AG09319 (cell line): ENCODE measurements around the gene MEGF9.

ENCODE experiments used
- DNase-seq: peaks from one replicate; pipeline ENCODE4 v3.0.0-alpha.2; 2010; ENCODE audit warnings: low read depth; ENCODE audit errors: extremely low read depth
- TF ChIP-seq, protein P1 (sequence below): IDR thresholded peaks from 2 replicates; pipeline ENCODE4 v1.5.1; 2011; ENCODE audit warnings: low read depth, mild to moderate bottlenecking, inconsistent platforms, low read length, moderate library complexity

Gene MEGF9

DNA sequence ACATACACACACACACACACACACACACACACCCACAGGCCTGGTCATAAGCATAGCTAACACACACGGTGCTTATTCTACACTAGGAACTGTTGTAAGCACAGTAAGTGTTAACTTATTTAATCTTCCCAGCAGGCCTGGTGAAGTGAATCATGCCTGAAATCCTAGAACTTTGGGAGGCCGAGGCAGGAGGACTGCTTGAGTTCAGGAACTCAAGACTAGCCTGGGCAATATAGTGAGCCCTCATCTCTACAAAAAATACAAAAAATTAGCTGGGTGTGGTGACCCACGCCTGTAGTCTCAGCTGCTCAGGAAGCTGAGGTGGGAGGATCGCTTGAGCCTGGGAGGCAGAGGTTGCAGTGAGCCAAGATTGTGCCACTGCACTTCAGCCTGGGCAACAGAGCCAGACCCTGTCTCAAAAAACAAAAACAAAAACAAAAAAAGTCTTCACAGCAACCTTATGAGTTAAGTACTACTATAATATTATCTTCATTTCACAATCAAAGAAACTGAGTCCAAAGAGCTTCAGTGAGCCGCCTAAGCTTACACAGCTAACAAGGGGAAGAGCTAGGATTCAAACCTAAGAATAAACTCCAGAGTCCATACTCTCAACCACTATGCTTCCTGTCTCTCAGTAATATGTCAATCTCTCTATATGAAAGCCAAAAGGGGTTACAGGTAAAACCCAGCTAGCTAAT lies 2.3 kb downstream of the MEGF9 start:
- TF ChIP-seq, protein P1, sequence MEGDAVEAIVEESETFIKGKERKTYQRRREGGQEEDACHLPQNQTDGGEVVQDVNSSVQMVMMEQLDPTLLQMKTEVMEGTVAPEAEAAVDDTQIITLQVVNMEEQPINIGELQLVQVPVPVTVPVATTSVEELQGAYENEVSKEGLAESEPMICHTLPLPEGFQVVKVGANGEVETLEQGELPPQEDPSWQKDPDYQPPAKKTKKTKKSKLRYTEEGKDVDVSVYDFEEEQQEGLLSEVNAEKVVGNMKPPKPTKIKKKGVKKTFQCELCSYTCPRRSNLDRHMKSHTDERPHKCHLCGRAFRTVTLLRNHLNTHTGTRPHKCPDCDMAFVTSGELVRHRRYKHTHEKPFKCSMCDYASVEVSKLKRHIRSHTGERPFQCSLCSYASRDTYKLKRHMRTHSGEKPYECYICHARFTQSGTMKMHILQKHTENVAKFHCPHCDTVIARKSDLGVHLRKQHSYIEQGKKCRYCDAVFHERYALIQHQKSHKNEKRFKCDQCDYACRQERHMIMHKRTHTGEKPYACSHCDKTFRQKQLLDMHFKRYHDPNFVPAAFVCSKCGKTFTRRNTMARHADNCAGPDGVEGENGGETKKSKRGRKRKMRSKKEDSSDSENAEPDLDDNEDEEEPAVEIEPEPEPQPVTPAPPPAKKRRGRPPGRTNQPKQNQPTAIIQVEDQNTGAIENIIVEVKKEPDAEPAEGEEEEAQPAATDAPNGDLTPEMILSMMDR, result no peak
- no peak for DNase-seq

DNA sequence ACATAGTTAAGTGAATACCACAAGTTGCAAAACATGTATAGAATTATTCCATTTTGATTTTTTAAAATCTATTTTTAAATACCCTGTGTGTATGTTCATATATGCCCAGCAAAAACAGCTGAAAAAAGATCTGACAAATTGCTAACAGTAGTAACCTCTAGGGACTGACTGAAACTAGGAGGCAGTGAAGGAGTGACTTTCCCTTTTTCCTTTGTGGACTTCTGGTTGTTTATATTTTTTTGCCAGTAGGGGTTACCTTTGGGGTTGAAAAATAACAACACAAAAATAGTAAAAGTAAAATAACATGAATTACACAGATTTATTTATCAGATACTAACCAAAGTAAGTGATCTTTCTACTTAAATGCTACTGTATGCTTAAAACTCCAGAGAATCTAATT lies 2.9 kb downstream of the MEGF9 start:
- TF ChIP-seq, protein P1, result no peak
- no peak for DNase-seq

DNA sequence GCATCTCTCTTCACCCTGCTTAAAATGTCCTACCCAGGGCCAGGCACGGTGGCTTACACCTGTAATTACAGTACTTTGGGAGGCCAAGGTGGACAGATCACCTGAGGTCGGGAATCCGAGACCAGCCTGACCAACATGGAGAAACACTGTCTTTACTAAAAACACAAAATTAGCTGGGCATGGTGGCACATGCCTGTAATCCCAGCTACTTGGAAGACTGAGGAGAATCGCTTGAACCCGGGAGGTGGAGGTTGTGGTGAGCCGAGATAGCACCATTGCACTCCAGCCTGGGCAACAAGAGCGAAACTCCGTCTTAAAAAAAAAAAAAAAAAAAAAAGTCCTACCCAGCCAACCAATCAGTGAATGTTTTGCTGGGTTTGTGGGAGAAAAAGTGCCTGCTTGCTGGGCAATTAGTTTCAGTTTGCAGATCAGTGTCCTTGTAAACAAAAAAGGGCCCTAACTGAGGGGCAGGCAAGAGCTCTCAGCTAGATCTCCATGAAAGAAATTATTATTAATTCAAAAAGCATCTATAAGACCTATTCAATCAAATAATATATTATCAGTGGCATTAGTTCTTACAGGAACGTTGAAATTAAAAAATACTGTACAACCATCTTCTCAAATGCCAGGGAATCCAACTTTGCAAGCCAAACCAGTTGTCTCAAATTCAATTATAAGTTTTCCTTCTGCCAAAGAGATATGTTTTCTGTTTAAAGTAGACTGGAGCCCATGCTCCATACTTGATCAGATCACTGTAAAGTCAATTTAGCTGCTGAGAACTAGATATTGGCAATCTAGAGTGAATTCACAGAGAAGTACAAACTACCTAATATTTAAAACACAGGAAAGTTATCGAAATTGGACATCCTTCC lies 3.9 kb downstream of the MEGF9 start:
- peak; percentile 42 for DNase-seq
- TF ChIP-seq, protein P1, result no peak

DNA sequence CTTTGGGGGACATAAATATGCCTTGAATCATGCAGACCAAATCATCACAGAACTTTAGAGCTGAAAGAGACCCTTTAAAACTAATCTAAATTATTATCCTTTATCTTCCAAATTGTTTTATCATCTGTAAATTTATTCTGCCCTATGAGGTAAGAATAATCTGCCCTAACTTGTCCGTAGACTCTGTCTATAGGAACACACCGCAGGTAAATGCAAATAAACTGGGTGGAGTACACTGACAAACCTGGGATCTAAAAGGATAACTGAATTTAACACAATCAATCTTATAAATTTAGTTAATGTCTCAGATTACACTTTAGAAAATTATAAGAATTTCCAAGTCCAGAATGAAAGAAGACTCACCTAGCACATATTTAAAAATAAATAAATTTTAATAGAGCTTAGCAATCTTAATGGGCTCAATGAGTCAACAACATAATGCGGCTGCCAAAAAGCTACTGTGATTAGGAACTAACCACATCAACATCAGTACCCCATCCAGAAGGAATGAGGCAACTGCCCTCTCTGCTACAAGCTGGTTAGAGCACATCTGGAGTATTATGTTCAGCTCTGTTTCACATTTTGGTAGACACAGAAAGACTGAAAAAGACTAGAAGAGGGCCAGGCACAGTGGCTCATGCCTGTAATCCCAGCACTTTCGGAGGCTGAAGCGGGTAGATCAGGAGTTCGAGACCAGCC lies 5.6 kb downstream of the MEGF9 start:
- DNase-seq, result no peak

DNA sequence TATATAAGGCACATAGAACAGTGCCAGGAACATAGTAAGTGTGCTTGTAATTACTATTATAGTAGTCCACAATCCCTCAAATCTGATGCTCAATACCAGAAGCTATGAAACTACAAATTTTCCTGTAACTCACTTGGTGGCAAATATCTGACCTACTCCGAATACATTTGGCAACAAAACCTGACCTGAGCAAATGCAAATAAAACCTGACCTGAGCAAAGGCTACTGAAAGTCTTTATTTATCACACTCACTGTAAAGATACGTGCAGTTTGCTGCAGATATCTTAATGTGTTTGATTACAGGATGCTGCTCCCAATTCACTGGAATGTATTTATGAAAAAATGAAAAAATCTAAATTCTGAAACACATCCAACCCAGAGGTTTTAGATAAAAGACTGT lies 7.1 kb downstream of the MEGF9 start:
- no peak for DNase-seq
- TF ChIP-seq, protein P1, result no peak

More for the DNA sequence above, 5.6 kb downstream of the MEGF9 start:
- TF ChIP-seq, protein P1, result no peak

DNA sequence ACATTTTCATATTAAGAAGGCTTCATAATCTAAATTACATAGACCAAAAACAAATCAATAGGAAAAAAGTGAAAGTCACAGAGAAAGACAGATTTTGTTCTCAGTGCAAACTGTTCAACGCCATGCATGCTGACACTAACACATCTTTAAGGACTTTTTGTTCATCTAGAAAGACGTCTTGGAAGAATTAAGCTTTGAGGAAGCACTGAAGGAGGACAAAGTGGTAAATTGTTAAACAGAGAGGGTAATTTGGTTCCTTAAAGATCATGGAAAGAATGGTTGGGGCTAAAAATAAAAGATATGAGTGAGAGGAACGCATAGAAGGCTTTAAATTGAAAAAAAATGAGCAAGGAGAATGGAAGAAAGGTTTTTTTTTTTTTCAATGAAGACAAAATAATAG lies 9.1 kb downstream of the MEGF9 start:
- TF ChIP-seq, protein P1, result no peak
- DNase-seq, result no peak
